Stimulated activated naive B cell treated with anti-CD40 and anti-IgM and Interleukin-4, amounts not matched to agents 10 μg/mL and 1 μg/mL and 100 μg/mL, for 72 hours (primary cell): ENCODE measurements around the gene SLC51B.
"Not testable (repeated sequence)": the region's sequence is repeated elsewhere in the genome, so short reads cannot be mapped to it uniquely, and the experiment has no call there.

Experiments
- ATAC-seq, 2 donors: fragments of 150-1000 bp; cut with Tn5 transposase; replicated peaks; 2 replicates each; pipeline ENCODE4 v1.10.0; 2021; ENCODE audit warnings: moderate library complexity in 1 of 2
- DNase-seq: peaks from one replicate; pipeline ENCODE4 v3.0.0; 2021
- H3K27ac Mint-ChIP-seq: one replicate; pipeline ENCODE4 v1.8.0; 2022; ENCODE audit warnings: mild to moderate bottlenecking, mixed read lengths
- H3K27me3 Mint-ChIP-seq, 2 donors: one replicate each; pipeline ENCODE4 v1.8.0; 2022; ENCODE audit warnings: mixed read lengths in 2 of 2
- H3K36me3 Mint-ChIP-seq, 2 donors: one replicate each; pipeline ENCODE4 v1.8.0; 2022; ENCODE audit warnings: mixed read lengths in 2 of 2, mild to moderate bottlenecking in 1 of 2
- H3K4me1 Mint-ChIP-seq, 2 donors: one replicate each; pipeline ENCODE4 v1.8.0; 2022; ENCODE audit warnings: mixed read lengths in 2 of 2, mild to moderate bottlenecking in 1 of 2
- H3K4me3 Mint-ChIP-seq, 2 donors: one replicate each; pipeline ENCODE4 v1.8.0; 2022; ENCODE audit warnings: mild to moderate bottlenecking in 2 of 2, mixed read lengths in 2 of 2, moderate library complexity in 1 of 2
- H3K9me3 Mint-ChIP-seq, 2 donors: one replicate each; pipeline ENCODE4 v1.8.0; 2022; ENCODE audit warnings: mixed read lengths in 2 of 2, mild to moderate bottlenecking in 1 of 2

The SLC51B gene

GRCh38 chr15:65099801-65100200, 54.6 kb downstream of the SLC51B start:
- H3K36me3 Mint-ChIP-seq = peaks cover 44 to 68% of the 10 kb centered on the region in 2 donors
- H3K27me3 Mint-ChIP-seq, H3K9me3 Mint-ChIP-seq, H3K4me1 Mint-ChIP-seq, ATAC-seq, H3K27ac Mint-ChIP-seq, DNase-seq, H3K4me3 Mint-ChIP-seq: not testable (repeated sequence)

- Mint-ChIP-seq H3K27ac (peak overlapping the region; percentile 20), H3K4me1 (peaks cover 2 to 6% of the 10 kb centered on the region in 2 donors), H3K4me3 (no peak overlapping the region), H3K9me3 (no peaks in the 10 kb centered on the region), H3K27me3 (no peaks in the 10 kb centered on the region), H3K36me3 (peaks cover 42 to 67% of the 10 kb centered on the region in 2 donors)
- ATAC-seq = no peak
- DNase-seq = no peak
Observed at GRCh38 chr15:65100442-65100841, 55.3 kb downstream of the SLC51B start.

DNA sequence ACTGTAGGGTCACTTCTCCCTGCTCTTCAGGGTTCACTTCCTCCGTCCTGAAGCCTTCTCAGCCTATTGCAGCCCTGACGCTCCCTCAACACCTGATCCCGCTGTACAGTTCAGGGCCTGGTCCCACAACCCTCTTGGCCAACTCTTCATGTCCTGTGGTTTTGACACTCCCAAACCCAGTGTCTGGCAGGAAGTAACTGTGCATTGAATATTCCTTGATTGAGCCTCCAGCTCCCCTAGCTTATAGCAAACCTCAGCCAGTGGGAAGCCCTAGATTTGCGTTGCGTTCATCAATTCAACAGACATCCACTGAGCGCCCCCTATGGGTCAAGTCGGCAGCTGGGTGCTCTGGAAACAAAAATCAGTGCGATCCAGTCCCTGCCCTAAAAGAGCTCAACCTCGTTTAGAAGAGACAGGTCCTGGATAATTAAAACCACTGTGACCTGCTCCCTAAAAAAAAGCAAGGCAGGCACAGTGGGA, 56.3 kb downstream of the SLC51B start:
- DNase-seq (no peak), ATAC-seq (peak in 1 of 2 donors; percentile 34)
- no peaks in the 10 kb centered on the region for H3K27me3 Mint-ChIP-seq
- H3K4me1 Mint-ChIP-seq = peaks cover 2 to 11% of the 10 kb centered on the region in 2 donors
- H3K9me3 Mint-ChIP-seq = no peaks in the 10 kb centered on the region
- H3K4me3 Mint-ChIP-seq = no peak overlapping the region
- peaks cover 44 to 75% of the 10 kb centered on the region in 2 donors for H3K36me3 Mint-ChIP-seq
- H3K27ac Mint-ChIP-seq = no peak overlapping the region

GRCh38 chr15:65101891-65102708, 56.9 kb downstream of the SLC51B start:
- peaks cover 45 to 71% of the 10 kb centered on the region in 2 donors for H3K36me3 Mint-ChIP-seq
- peaks cover 2 to 11% of the 10 kb centered on the region in 2 donors for H3K4me1 Mint-ChIP-seq
- DNase-seq = no peak
- H3K4me3 Mint-ChIP-seq = no peak overlapping the region
- no peaks in the 10 kb centered on the region for H3K27me3 Mint-ChIP-seq
- H3K27ac Mint-ChIP-seq = no peak overlapping the region
- H3K9me3 Mint-ChIP-seq = no peaks in the 10 kb centered on the region
- ATAC-seq = no peak

DNA sequence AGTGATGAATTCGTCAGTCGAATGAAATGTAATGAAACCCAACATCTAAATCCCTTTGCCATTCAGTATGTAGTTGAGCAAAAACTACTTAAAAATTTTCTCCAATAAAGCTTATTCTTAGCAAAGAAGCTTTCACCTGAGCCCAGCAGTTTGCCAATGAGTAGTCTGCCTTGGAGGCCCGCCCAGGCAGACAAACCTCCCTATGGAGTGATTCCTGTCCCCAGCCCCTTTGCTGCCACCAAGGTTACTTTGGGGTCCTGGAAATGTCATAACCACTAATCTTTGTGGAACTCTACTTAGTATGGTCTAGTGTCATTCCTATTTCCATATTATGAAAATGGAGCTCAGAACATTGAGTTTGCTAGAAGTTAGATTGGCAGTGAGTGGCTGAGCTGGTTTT, 57.7 kb downstream of the SLC51B start:
- H3K27ac Mint-ChIP-seq = no peak overlapping the region
- H3K4me1 Mint-ChIP-seq = peaks cover 2 to 11% of the 10 kb centered on the region in 2 donors

More for the DNA sequence above, 57.7 kb downstream of the SLC51B start:
- H3K27me3 Mint-ChIP-seq = no peaks in the 10 kb centered on the region
- no peak for ATAC-seq
- no peak overlapping the region for H3K4me3 Mint-ChIP-seq
- no peak for DNase-seq
- H3K36me3 Mint-ChIP-seq = peaks cover 46 to 67% of the 10 kb centered on the region in 2 donors
- no peaks in the 10 kb centered on the region for H3K9me3 Mint-ChIP-seq
